ENCODE results near the gene DRC7. TPM values are rescaled to one million over a fixed set of nuclear protein-coding genes. Genes with fewer than 3 reads are reported as not detected.

DRC7 gene
- total RNA-seq, 2 donors from 2014 or later: 1.6 to 1.8 TPM

- Mint-ChIP-seq H3K9me3 (no peaks in the 10 kb centered on the region), H3K27ac (no peak overlapping the region), H3K36me3 (ENCODE audit: low read depth) (no peaks in the 10 kb centered on the region), H3K4me3 (no peak overlapping the region), H3K4me1 (peaks cover 12% of the 10 kb centered on the region), H3K27me3 (ENCODE audit: insufficient read depth) (peaks cover 10% of the 10 kb centered on the region)
- H3K4me3 ChIP-seq (ENCODE audit: low read length): no peak overlapping the region
- H3K9ac ChIP-seq (ENCODE audit: extremely low read depth, low read length, poor library complexity, severe bottlenecking): no peak overlapping the region
- H3K36me3 ChIP-seq (ENCODE audit: control insufficient read depth, insufficient read depth, low read length): no peaks in the 10 kb centered on the region
- H3K9me3 ChIP-seq (ENCODE audit: control insufficient read depth, low read length): no peaks in the 10 kb centered on the region
- H3K4me1 ChIP-seq (ENCODE audit: control insufficient read depth, insufficient read depth, low read length): peaks cover 5% of the 10 kb centered on the region
- no peaks in the 10 kb centered on the region for H3K27me3 ChIP-seq (ENCODE audit: control insufficient read depth, insufficient read depth, low read length, poor library complexity, severe bottlenecking)
- no peak overlapping the region for H3K27ac ChIP-seq (ENCODE audit: low read depth, low read length)
- no peak for DNase-seq
- 89 to 100% methylated on average over 4 to 11 of the region's 11 CpGs for WGBS, 2 experiments (ENCODE audit: insufficient coverage in 1 of 2, insufficient read length in 1 of 2)
- TF ChIP-seq CTCF (conservative IDR thresholded peaks at IDR 0.05): no peak
These were observed 12.7 kb downstream of the DRC7 start for GRCh38 chr16:57707331-57707730.

- Histone ChIP-seq H3K4me1 (ENCODE audit: control insufficient read depth, insufficient read depth, low read length) (peaks cover 5% of the 10 kb centered on the region), H3K9me3 (ENCODE audit: control insufficient read depth, low read length) (no peaks in the 10 kb centered on the region), H3K27ac (ENCODE audit: low read depth, low read length) (no peak overlapping the region), H3K27me3 (ENCODE audit: control insufficient read depth, insufficient read depth, low read length, poor library complexity, severe bottlenecking) (no peaks in the 10 kb centered on the region), H3K36me3 (ENCODE audit: control insufficient read depth, insufficient read depth, low read length) (no peaks in the 10 kb centered on the region), H3K4me3 (ENCODE audit: low read length) (no peak overlapping the region), H3K9ac (ENCODE audit: extremely low read depth, low read length, poor library complexity, severe bottlenecking) (no peak overlapping the region)
- WGBS, 2 experiments (ENCODE audit: insufficient coverage in 1 of 2, insufficient read length in 1 of 2): 88 to 92% methylated on average over 2 to 3 of the region's 3 CpGs
- no peak for DNase-seq
- peaks cover 10% of the 10 kb centered on the region for H3K27me3 Mint-ChIP-seq (ENCODE audit: insufficient read depth)
- no peak overlapping the region for H3K27ac Mint-ChIP-seq
- H3K36me3 Mint-ChIP-seq (ENCODE audit: low read depth): no peaks in the 10 kb centered on the region
- H3K9me3 Mint-ChIP-seq: no peaks in the 10 kb centered on the region
- no peak overlapping the region for H3K4me3 Mint-ChIP-seq
- peaks cover 15% of the 10 kb centered on the region for H3K4me1 Mint-ChIP-seq
- TF ChIP-seq CTCF (conservative IDR thresholded peaks at IDR 0.05): no peak
These were observed 13.6 kb downstream of the DRC7 start for GRCh38 chr16:57708168-57708567.

GRCh38 chr16:57709663-57710062 lies 15.1 kb downstream of the DRC7 start:
- no peak overlapping the region for H3K4me3 ChIP-seq (ENCODE audit: low read length)
- WGBS, 2 experiments (ENCODE audit: insufficient coverage in 1 of 2, insufficient read length in 1 of 2): 90 to 91% methylated on average over 3 of the region's 3 CpGs
- peaks cover 10% of the 10 kb centered on the region for H3K27me3 Mint-ChIP-seq (ENCODE audit: insufficient read depth)
- no peaks in the 10 kb centered on the region for H3K27me3 ChIP-seq (ENCODE audit: control insufficient read depth, insufficient read depth, low read length, poor library complexity, severe bottlenecking)
- H3K27ac Mint-ChIP-seq: no peak overlapping the region
- peaks cover 5% of the 10 kb centered on the region for H3K4me1 Mint-ChIP-seq
- H3K9me3 ChIP-seq (ENCODE audit: control insufficient read depth, low read length): no peaks in the 10 kb centered on the region
- no peak overlapping the region for H3K4me3 Mint-ChIP-seq
- no peak for TF ChIP-seq CTCF (conservative IDR thresholded peaks at IDR 0.05)
- no peaks in the 10 kb centered on the region for H3K36me3 ChIP-seq (ENCODE audit: control insufficient read depth, insufficient read depth, low read length)
- H3K27ac ChIP-seq (ENCODE audit: low read depth, low read length): no peak overlapping the region
- H3K36me3 Mint-ChIP-seq (ENCODE audit: low read depth): no peaks in the 10 kb centered on the region
- DNase-seq: no peak
- H3K4me1 ChIP-seq (ENCODE audit: control insufficient read depth, insufficient read depth, low read length): peaks cover 2% of the 10 kb centered on the region
- H3K9me3 Mint-ChIP-seq: no peaks in the 10 kb centered on the region
- no peak overlapping the region for H3K9ac ChIP-seq (ENCODE audit: extremely low read depth, low read length, poor library complexity, severe bottlenecking)
